Colonic mucosa (tissue), 4 donors: ENCODE results near the gene ERCC6. TPM values are rescaled to one million over a fixed set of nuclear protein-coding genes. Genes with fewer than 3 reads are reported as not detected.

Experiments
- DNase-seq: peaks from one replicate; pipeline ENCODE4 v3.0.0-alpha.2; 2020
- H3K27ac ChIP-seq: fragments of 200-600 bp; one replicate; pipeline ENCODE4 v1.8.0; 2021
- H3K27me3 ChIP-seq: fragments of 200-600 bp; one replicate; pipeline ENCODE4 v1.8.0; 2021
- H3K36me3 ChIP-seq: fragments of 200-600 bp; one replicate; pipeline ENCODE4 v1.8.0; 2021
- H3K4me1 ChIP-seq: fragments of 200-600 bp; one replicate; pipeline ENCODE4 v1.8.0; 2021; ENCODE audit warnings: mild to moderate bottlenecking
- H3K4me3 ChIP-seq: fragments of 200-600 bp; one replicate; pipeline ENCODE4 v1.8.0; 2021
- H3K9ac ChIP-seq, 2 donors: one replicate each; pipeline ENCODE4 v1.7.0; 2013; ENCODE audit warnings: control low read depth in 2 of 2, low read depth in 2 of 2, low read length in 2 of 2
- H3K9me3 ChIP-seq: fragments of 200-600 bp; one replicate; pipeline ENCODE4 v1.8.0; 2021
- CTCF ChIP-seq: fragments of 200-600 bp; IDR thresholded peaks from one replicate; pipeline ENCODE4 v1.8.0; 2022; ENCODE audit warnings: antibody characterized with exemption, mild to moderate bottlenecking
- intact Hi-C: fragments of 100-400 bp; cut with DNase I; formaldehyde crosslinking; loops from one replicate; pipeline ENCODE4 v1.14.1; 2022
- total RNA-seq, 2 donors: library from RNA; stranded (reverse); fragmentation: NEBNext Ultra II Directional in 1 of 2; extraction: Animal tissue kit (Norgen Biotek cat#: 25700) in 1 of 2; gene quantifications; one replicate each; pipeline ENCODE4 v1.2.1, GENCODE V29; 2021
- donor health status: healthy.
- donor health status: DM: no; HTN: no; CAD: no.
- donor health status: DM: no; HTN: no; CAD: no.

The ERCC6 gene
- total RNA-seq, 2 donors from 2014 or later = 16.4 to 18.0 TPM

GRCh38 chr10:49484486-49485235 lies 54.3 kb downstream of the ERCC6 start:
- Histone ChIP-seq H3K4me1 (no peaks in the 10 kb centered on the region), H3K9ac (no peak overlapping the region), H3K9me3 (no peaks in the 10 kb centered on the region), H3K27ac (no peak overlapping the region), H3K27me3 (no peaks in the 10 kb centered on the region), H3K36me3 (no peaks in the 10 kb centered on the region), H3K4me3 (no peak overlapping the region)
- intact Hi-C loops = no loop called here
- no peak for DNase-seq
- TF ChIP-seq CTCF = no peak

GRCh38 chr10:49478819-49479218 lies 60.1 kb downstream of the ERCC6 start:
- Histone ChIP-seq H3K27me3 (no peaks in the 10 kb centered on the region), H3K9ac (no peak overlapping the region), H3K27ac (no peak overlapping the region), H3K9me3 (no peaks in the 10 kb centered on the region), H3K36me3 (no peaks in the 10 kb centered on the region), H3K4me1 (no peaks in the 10 kb centered on the region), H3K4me3 (no peak overlapping the region)
- no peak for TF ChIP-seq CTCF
- no peak for DNase-seq
- intact Hi-C loops = no loop called here

- no peak overlapping the region for H3K27ac ChIP-seq
- H3K36me3 ChIP-seq = no peaks in the 10 kb centered on the region
- no peaks in the 10 kb centered on the region for H3K27me3 ChIP-seq
- H3K4me3 ChIP-seq = no peak overlapping the region
- H3K9me3 ChIP-seq = no peaks in the 10 kb centered on the region
- H3K9ac ChIP-seq = no peak overlapping the region
- no peaks in the 10 kb centered on the region for H3K4me1 ChIP-seq
- intact Hi-C loops = no loop called here
- no peak for TF ChIP-seq CTCF
- DNase-seq = no peak
Measured at GRCh38 chr10:49474901-49475300, 64.0 kb downstream of the ERCC6 start.

- intact Hi-C loops = no loop called here
- no peaks in the 10 kb centered on the region for H3K27me3 ChIP-seq
- H3K9ac ChIP-seq = no peak overlapping the region
- H3K9me3 ChIP-seq = no peaks in the 10 kb centered on the region
- no peak overlapping the region for H3K4me3 ChIP-seq
- no peak for DNase-seq
- no peak overlapping the region for H3K27ac ChIP-seq
- H3K4me1 ChIP-seq = no peaks in the 10 kb centered on the region
- no peaks in the 10 kb centered on the region for H3K36me3 ChIP-seq
- no peak for TF ChIP-seq CTCF
Measured at GRCh38 chr10:49471532-49471931, 67.4 kb downstream of the ERCC6 start.

GRCh38 chr10:49465736-49466135 lies 73.2 kb downstream of the ERCC6 start:
- no peak overlapping the region for H3K27ac ChIP-seq
- H3K36me3 ChIP-seq = peaks cover 3% of the 10 kb centered on the region
- no peak overlapping the region for H3K4me3 ChIP-seq
- H3K9ac ChIP-seq = no peak overlapping the region
- H3K27me3 ChIP-seq = no peaks in the 10 kb centered on the region
- intact Hi-C loops = no loop called here
- H3K9me3 ChIP-seq = no peaks in the 10 kb centered on the region
- TF ChIP-seq CTCF = no peak
- no peak for DNase-seq
- H3K4me1 ChIP-seq = no peaks in the 10 kb centered on the region

Other genes with a start within 250 kb of the ERCC6 start
- gene C10orf71, start 240.0 kb downstream of the ERCC6 start, total RNA-seq = not detected
- gene DRGX, start 143.0 kb downstream of the ERCC6 start, total RNA-seq = under 1 TPM in 1 of 2 donors, not detected in 1; 0.16 TPM
- gene SLC18A3, start 71.2 kb upstream of the ERCC6 start, total RNA-seq = under 1 TPM in 1 of 2 donors, not detected in 1; 0.42 TPM
- gene CHAT, start 74.9 kb upstream of the ERCC6 start, total RNA-seq = 1 to 10 TPM in 1 of 2 donors, under 1 TPM in 1; 0.16 to 1.2 TPM
- gene C10orf53, start 140.5 kb upstream of the ERCC6 start, total RNA-seq = not detected
- 1 to 10 TPM in 1 of 2 donors, under 1 TPM in 1; 0.79 to 3.2 TPM for gene OGDHL, start 223.2 kb upstream of the ERCC6 start, total RNA-seq